Esophagus muscularis mucosa (tissue), 4 donors: ENCODE results near the gene ZNF853.

Experiments used
- CTCF ChIP-seq, 3 experiments: fragments of 200-600 bp in 2 of 3; fragments of 450-650 bp in 1 of 3; sonication (generic) in 2 of 3; IDR thresholded peaks; one replicate each; pipeline ENCODE4 v1.5.1; 2017 to 2019; ENCODE audit warnings: antibody characterized with exemption in 3 of 3, mild to moderate bottlenecking in 2 of 3, moderate library complexity in 1 of 3
- EP300 ChIP-seq: sonication (generic); formaldehyde crosslinking; IDR thresholded peaks from one replicate; pipeline ENCODE4 v1.6.1; 2017; ENCODE audit warnings: antibody characterized with exemption
- POLR2A ChIP-seq: fragments of 450-650 bp; IDR thresholded peaks from one replicate; pipeline ENCODE4 v1.6.1; 2017; ENCODE audit warnings: antibody characterized with exemption, moderate library complexity, mild to moderate bottlenecking, low read depth

GRCh38 chr7:6588566-6588965 lies 26.8 kb upstream of the ZNF853 start:
- TF ChIP-seq CTCF (IDR thresholded peaks at IDR 0.05) = no peak
- TF ChIP-seq POLR2A = no peak
- TF ChIP-seq EP300 = no peak
